Neutrophil (primary cell): Measurements from ENCODE around the gene DENND5B.

Experiments used
- H3K27ac ChIP-seq: fragments of 200-600 bp; sonication (generic); 2 replicates; pipeline ENCODE4 v1.5.1; 2016; ENCODE audit warnings: mild to moderate bottlenecking, moderate library complexity
- H3K27me3 ChIP-seq: fragments of 200-600 bp; sonication (generic); 2 replicates; pipeline ENCODE4 v1.6.0; 2016; ENCODE audit warnings: mild to moderate bottlenecking
- H3K36me3 ChIP-seq: fragments of 200-600 bp; sonication (generic); 2 replicates; pipeline ENCODE4 v1.5.1; 2017
- H3K4me1 ChIP-seq, 2 experiments: fragments of 200-600 bp in 1 of 2; sonication (generic) in 1 of 2; 1 replicate in 1 of 2; 2 replicates in 1 of 2; pipeline versions ENCODE4 v1.5.1 to v1.6.1; 2013 to 2016; ENCODE audit warnings: low read depth in 1 of 2, low read length in 1 of 2, mild to moderate bottlenecking in 1 of 2, moderate library complexity in 1 of 2; ENCODE audit not compliant: control insufficient read depth in 1 of 2, insufficient read depth in 1 of 2
- H3K4me3 ChIP-seq, 2 experiments: fragments of 200-600 bp in 1 of 2; sonication (generic) in 1 of 2; 1 replicate in 1 of 2; 2 replicates in 1 of 2; pipeline ENCODE4 v1.5.1; 2013 to 2016; ENCODE audit warnings: low read depth in 1 of 2, low read length in 1 of 2, mild to moderate bottlenecking in 1 of 2, moderate library complexity in 1 of 2
- H3K9me3 ChIP-seq: fragments of 200-600 bp; sonication (generic); 2 replicates; pipeline ENCODE4 v1.5.1; 2016
- TF ChIP-seq, protein P1 (sequence below): fragments of 200-600 bp; sonication (generic); IDR thresholded peaks from 2 replicates; pipeline ENCODE4 v1.5.1; 2016; ENCODE audit warnings: antibody characterized with exemption

The DENND5B gene

GRCh38 chr12:31371256-31371620, 219.7 kb downstream of the DENND5B start:
- H3K9me3 ChIP-seq = no peaks in the 10 kb centered on the region
- H3K27ac ChIP-seq = no peak overlapping the region
- TF ChIP-seq, protein P1, sequence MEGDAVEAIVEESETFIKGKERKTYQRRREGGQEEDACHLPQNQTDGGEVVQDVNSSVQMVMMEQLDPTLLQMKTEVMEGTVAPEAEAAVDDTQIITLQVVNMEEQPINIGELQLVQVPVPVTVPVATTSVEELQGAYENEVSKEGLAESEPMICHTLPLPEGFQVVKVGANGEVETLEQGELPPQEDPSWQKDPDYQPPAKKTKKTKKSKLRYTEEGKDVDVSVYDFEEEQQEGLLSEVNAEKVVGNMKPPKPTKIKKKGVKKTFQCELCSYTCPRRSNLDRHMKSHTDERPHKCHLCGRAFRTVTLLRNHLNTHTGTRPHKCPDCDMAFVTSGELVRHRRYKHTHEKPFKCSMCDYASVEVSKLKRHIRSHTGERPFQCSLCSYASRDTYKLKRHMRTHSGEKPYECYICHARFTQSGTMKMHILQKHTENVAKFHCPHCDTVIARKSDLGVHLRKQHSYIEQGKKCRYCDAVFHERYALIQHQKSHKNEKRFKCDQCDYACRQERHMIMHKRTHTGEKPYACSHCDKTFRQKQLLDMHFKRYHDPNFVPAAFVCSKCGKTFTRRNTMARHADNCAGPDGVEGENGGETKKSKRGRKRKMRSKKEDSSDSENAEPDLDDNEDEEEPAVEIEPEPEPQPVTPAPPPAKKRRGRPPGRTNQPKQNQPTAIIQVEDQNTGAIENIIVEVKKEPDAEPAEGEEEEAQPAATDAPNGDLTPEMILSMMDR = no peak
- H3K36me3 ChIP-seq = no peaks in the 10 kb centered on the region
- no peak overlapping the region for H3K4me3 ChIP-seq
- H3K27me3 ChIP-seq = no peaks in the 10 kb centered on the region
- peaks cover 0 to 6% of the 10 kb centered on the region in 2 experiments for H3K4me1 ChIP-seq

- H3K27me3 ChIP-seq = no peaks in the 10 kb centered on the region
- H3K9me3 ChIP-seq = no peaks in the 10 kb centered on the region
- TF ChIP-seq, protein P1 = no peak
- no peak overlapping the region for H3K27ac ChIP-seq
- H3K4me1 ChIP-seq = peaks cover 0 to 6% of the 10 kb centered on the region in 2 experiments
- no peaks in the 10 kb centered on the region for H3K36me3 ChIP-seq
- no peak overlapping the region for H3K4me3 ChIP-seq
Measured at GRCh38 chr12:31370531-31371255, 220.2 kb downstream of the DENND5B start.

GRCh38 chr12:31369712-31370521, 221.0 kb downstream of the DENND5B start:
- no peak overlapping the region for H3K4me3 ChIP-seq

GRCh38 chr12:31368666-31369361, 222.1 kb downstream of the DENND5B start:
- Histone ChIP-seq H3K27me3 (no peaks in the 10 kb centered on the region), H3K4me1 (peaks cover 0 to 6% of the 10 kb centered on the region in 2 experiments), H3K27ac (no peak overlapping the region), H3K9me3 (no peaks in the 10 kb centered on the region), H3K4me3 (no peak overlapping the region), H3K36me3 (no peaks in the 10 kb centered on the region)
- TF ChIP-seq, protein P1 = no peak

More at GRCh38 chr12:31369712-31370521, 221.0 kb downstream of the DENND5B start:
- Histone ChIP-seq H3K9me3 (no peaks in the 10 kb centered on the region), H3K27me3 (no peaks in the 10 kb centered on the region), H3K36me3 (no peaks in the 10 kb centered on the region), H3K4me1 (peaks cover 0 to 6% of the 10 kb centered on the region in 2 experiments), H3K27ac (no peak overlapping the region)
- TF ChIP-seq, protein P1 = no peak

- H3K9me3 ChIP-seq = no peaks in the 10 kb centered on the region
- H3K36me3 ChIP-seq = no peaks in the 10 kb centered on the region
- TF ChIP-seq, protein P1 = no peak
- no peak overlapping the region for H3K27ac ChIP-seq
- no peak overlapping the region for H3K4me3 ChIP-seq
- H3K27me3 ChIP-seq = no peaks in the 10 kb centered on the region
- H3K4me1 ChIP-seq = peaks cover 10 to 20% of the 10 kb centered on the region in 2 experiments
Measured at GRCh38 chr12:31366104-31366621, 224.8 kb downstream of the DENND5B start.
